HepG2 (cell line): ENCODE data around the gene CPT1B. TPM values are rescaled to one million over a fixed set of nuclear protein-coding genes. Genes with fewer than 3 reads are reported as not detected.

Experiments
- AGO2 ChIP-seq: fragments of 200-400 bp; formaldehyde crosslinking; optimal IDR thresholded peaks from 2 replicates; pipeline ENCODE3; 2017; ENCODE audit warnings: mild to moderate bottlenecking, low read depth, low read length, moderate library complexity
- ATF1 ChIP-seq: IDR thresholded peaks from 2 replicates; pipeline ENCODE4 v1.6.1; 2016; ENCODE audit warnings: mild to moderate bottlenecking, control low read depth
- CCDC6 ChIP-seq: sonication (generic); formaldehyde crosslinking; IDR thresholded peaks from 2 replicates; pipeline ENCODE4 v1.8.1; 2022; ENCODE audit warnings: mild to moderate bottlenecking, missing genetic modification reagents, moderate library complexity
- FOXA1 ChIP-seq, 2 experiments: fragments of 450-650 bp in 1 of 2; sonication (generic) in 1 of 2; formaldehyde crosslinking in 1 of 2; IDR thresholded peaks; 2 replicates each; pipeline versions ENCODE4 v1.4.0 to v1.6.1; 2016 to 2020; ENCODE audit warnings: missing genetic modification reagents in 1 of 2
- HMGA1 ChIP-seq: sonication (generic); formaldehyde crosslinking; conservative IDR thresholded peaks from 2 replicates; pipeline ENCODE4 v1.4.0; 2020; ENCODE audit warnings: missing genetic modification reagents
- HNRNPUL1 ChIP-seq: fragments of 200-400 bp; formaldehyde crosslinking; IDR thresholded peaks from 2 replicates; pipeline ENCODE4 v1.6.1; 2017; ENCODE audit warnings: low read depth, mild to moderate bottlenecking, low read length, moderate library complexity
- JUND ChIP-seq: sonication (generic); formaldehyde crosslinking; IDR thresholded peaks from 2 replicates; pipeline ENCODE4 v1.8.0; 2022; ENCODE audit warnings: mild to moderate bottlenecking, missing genetic modification reagents
- KLF13 ChIP-seq: sonication (generic); formaldehyde crosslinking; IDR thresholded peaks from 2 replicates; pipeline ENCODE4 v1.4.0; 2020; ENCODE audit warnings: mild to moderate bottlenecking, missing genetic modification reagents
- MAF1 ChIP-seq: sonication (generic); formaldehyde crosslinking; IDR thresholded peaks from 2 replicates; pipeline ENCODE4 v1.5.0; 2020; ENCODE audit warnings: missing genetic modification reagents, borderline replicate concordance
- NCOA1 ChIP-seq: sonication (generic); formaldehyde crosslinking; IDR thresholded peaks from 2 replicates; pipeline ENCODE4 v1.9.0; 2021; ENCODE audit warnings: missing genetic modification reagents
- NFYB ChIP-seq: sonication (generic); formaldehyde crosslinking; IDR thresholded peaks from 2 replicates; pipeline ENCODE4 v1.4.0; 2020; ENCODE audit warnings: missing genetic modification reagents
- RBM22 ChIP-seq: fragments of 200-400 bp; formaldehyde crosslinking; optimal IDR thresholded peaks from 2 replicates; pipeline ENCODE3; 2017; ENCODE audit warnings: mild to moderate bottlenecking, low read length, moderate library complexity
- SETDB1 ChIP-seq: sonication (generic); formaldehyde crosslinking; IDR thresholded peaks from 2 replicates; pipeline ENCODE4 v1.5.1; 2020; ENCODE audit warnings: missing genetic modification reagents, mild to moderate bottlenecking, borderline replicate concordance
- THYN1 ChIP-seq: sonication (generic); formaldehyde crosslinking; IDR thresholded peaks from 2 replicates; pipeline ENCODE4 v1.8.1; 2023; ENCODE audit warnings: low read depth, mild to moderate bottlenecking, moderate library complexity, missing genetic modification reagents, borderline replicate concordance
- ZBTB3 ChIP-seq: sonication (generic); formaldehyde crosslinking; IDR thresholded peaks from 2 replicates; pipeline ENCODE4 v1.4.0; 2020; ENCODE audit warnings: low read depth, mild to moderate bottlenecking, moderate library complexity, missing genetic modification reagents, borderline replicate concordance
- ZNF224 ChIP-seq: sonication (generic); formaldehyde crosslinking; IDR thresholded peaks from 2 replicates; pipeline ENCODE4 v1.5.0; 2020; ENCODE audit warnings: mild to moderate bottlenecking, missing genetic modification reagents
- ZNF737 ChIP-seq: sonication (generic); formaldehyde crosslinking; IDR thresholded peaks from 2 replicates; pipeline ENCODE4 v1.5.0; 2020; ENCODE audit warnings: missing genetic modification reagents, mild to moderate bottlenecking, borderline replicate concordance
- ZNF790 ChIP-seq: sonication (generic); formaldehyde crosslinking; IDR thresholded peaks from 2 replicates; pipeline ENCODE4 v1.8.0; 2022; ENCODE audit warnings: missing genetic modification reagents, mild to moderate bottlenecking, borderline replicate concordance
- polyA plus RNA-seq, 8 experiments: library from polyadenylated mRNA; depleted of rRNA in 3 of 8; stranded (reverse) in 7 of 8; unstranded in 1 of 8; fragments of >200 nt; fragmentation: Illumina TruSeq in 4 of 8; extraction: Trizol in 4 of 8; gene quantifications; 2 replicates each; pipeline versions ENCODE4 v1.2.1 to v1.2.3, GENCODE V29; 2011 to 2016; ENCODE audit warnings: low read depth in 4 of 8, missing spikeins in 1 of 8, mixed read lengths in 1 of 8; ENCODE audit not compliant: insufficient read depth in 1 of 8
- total RNA-seq, 5 experiments: library from RNA; depleted of rRNA; stranded (reverse); fragments of >200 nt; fragmentation: Illumina TruSeq; extraction: Trizol; gene quantifications; 2 replicates each; pipeline ENCODE4 v1.2.3, GENCODE V29; 2016; ENCODE audit warnings: low read depth in 1 of 5
- TF ChIP-seq, protein P1 (sequence below): sonication (generic); formaldehyde crosslinking; IDR thresholded peaks from 2 replicates; pipeline ENCODE4 v1.4.0; 2020; ENCODE audit warnings: mild to moderate bottlenecking, missing genetic modification reagents
- TF ChIP-seq, protein P2 (sequence below): sonication (generic); formaldehyde crosslinking; conservative IDR thresholded peaks from 2 replicates; pipeline ENCODE4 v1.8.0; 2022; ENCODE audit warnings: missing genetic modification reagents
- TF ChIP-seq, protein P3 (sequence below): sonication (generic); formaldehyde crosslinking; IDR thresholded peaks from 2 replicates; pipeline ENCODE4 v1.8.1; 2022; ENCODE audit warnings: mild to moderate bottlenecking, missing genetic modification reagents
- TF ChIP-seq, protein P4 (sequence below): sonication (generic); formaldehyde crosslinking; IDR thresholded peaks from 2 replicates; pipeline ENCODE4 v1.5.0; 2020; ENCODE audit warnings: missing genetic modification reagents
- TF ChIP-seq, protein P5 (sequence below): sonication (generic); formaldehyde crosslinking; IDR thresholded peaks from 2 replicates; pipeline ENCODE4 v1.5.0; 2020; ENCODE audit warnings: missing genetic modification reagents

Gene CPT1B
- total and polyA plus RNA-seq, 2 of the 13 experiments (the other 11 are each of a cell fraction or from before 2014, with no cell fraction given), result 9.2 to 19.5 TPM

DNA sequence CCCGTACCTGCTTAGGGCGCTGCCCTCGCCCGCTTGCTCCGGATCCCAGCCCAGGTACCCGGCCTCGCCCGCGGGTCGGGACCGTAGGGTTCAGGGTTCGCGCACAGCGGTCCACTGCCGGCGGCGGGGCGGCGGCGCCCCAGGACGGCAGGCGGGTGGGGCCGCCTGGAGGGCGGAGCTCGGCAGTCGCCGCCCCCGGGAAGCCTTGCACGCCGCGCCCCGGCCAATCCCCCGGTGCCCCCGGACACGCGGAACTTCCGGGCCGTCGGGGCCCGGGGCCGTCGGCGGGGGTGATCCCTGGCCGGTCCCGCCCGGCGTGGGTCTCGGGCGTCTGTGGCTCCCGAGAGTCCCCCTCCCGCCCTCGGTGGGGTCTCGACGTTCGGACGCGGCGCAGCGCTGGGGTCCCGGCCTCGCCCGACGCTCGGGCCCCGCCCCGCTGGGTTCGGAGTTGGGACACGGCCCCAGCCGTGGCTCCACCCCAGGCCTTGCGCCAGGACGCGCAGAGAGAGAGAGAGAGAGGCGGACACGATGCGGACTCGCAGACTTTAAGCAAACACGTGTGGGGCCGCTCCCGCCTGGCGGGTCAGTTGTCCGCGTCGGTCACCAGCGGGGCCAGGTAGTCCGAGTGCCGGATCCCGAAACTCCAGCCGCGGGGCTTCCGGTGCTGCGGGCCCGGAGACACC is 48.2 kb downstream of the CPT1B start, which contains the start of gene TYMP (continued):
- TF ChIP-seq ZNF790 (no peak; the same call in none of the 2 replicates), RBM22 (no peak), ATF1 (CRISPR knock-in tag) (no peak), FOXA1 (IDR thresholded peaks at IDR 0.05) (no peak), FOXA1 (CRISPR knock-in tag; IDR thresholded peaks at IDR 0.05) (peak; percentile 78), NFYB (CRISPR knock-in tag) (0 out of 2 replicates have a peak, but pooled peaks have one; percentile 8), KLF13 (CRISPR knock-in tag) (no peak), AGO2 (peak; percentile 86), THYN1 (CRISPR knock-in tag) (no peak), MAF1 (CRISPR knock-in tag) (0 out of 2 replicates have a peak, but pooled peaks have one; percentile 28), NCOA1 (CRISPR knock-in tag) (no peak; the same call in 1 of the 2 replicates), CCDC6 (CRISPR knock-in tag) (0 out of 2 replicates have a peak, but pooled peaks have one; percentile 47), ZNF224 (CRISPR knock-in tag) (no peak), SETDB1 (no peak), ZNF737 (CRISPR knock-in tag) (0 out of 2 replicates have a peak, but pooled peaks have one; percentile 85), HNRNPUL1 (no peak), HMGA1 (CRISPR knock-in tag) (no peak), JUND (peak; percentile 49; the same call in 1 of the 2 replicates), ZBTB3 (no peak)
- TF ChIP-seq, protein P1, sequence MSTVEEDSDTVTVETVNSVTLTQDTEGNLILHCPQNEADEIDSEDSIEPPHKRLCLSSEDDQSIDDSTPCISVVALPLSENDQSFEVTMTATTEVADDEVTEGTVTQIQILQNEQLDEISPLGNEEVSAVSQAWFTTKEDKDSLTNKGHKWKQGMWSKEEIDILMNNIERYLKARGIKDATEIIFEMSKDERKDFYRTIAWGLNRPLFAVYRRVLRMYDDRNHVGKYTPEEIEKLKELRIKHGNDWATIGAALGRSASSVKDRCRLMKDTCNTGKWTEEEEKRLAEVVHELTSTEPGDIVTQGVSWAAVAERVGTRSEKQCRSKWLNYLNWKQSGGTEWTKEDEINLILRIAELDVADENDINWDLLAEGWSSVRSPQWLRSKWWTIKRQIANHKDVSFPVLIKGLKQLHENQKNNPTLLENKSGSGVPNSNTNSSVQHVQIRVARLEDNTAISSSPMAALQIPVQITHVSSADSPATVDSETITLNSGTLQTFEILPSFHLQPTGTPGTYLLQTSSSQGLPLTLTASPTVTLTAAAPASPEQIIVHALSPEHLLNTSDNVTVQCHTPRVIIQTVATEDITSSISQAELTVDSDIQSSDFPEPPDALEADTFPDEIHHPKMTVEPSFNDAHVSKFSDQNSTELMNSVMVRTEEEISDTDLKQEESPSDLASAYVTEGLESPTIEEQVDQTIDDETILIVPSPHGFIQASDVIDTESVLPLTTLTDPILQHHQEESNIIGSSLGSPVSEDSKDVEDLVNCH, result no peak
- TF ChIP-seq, protein P2, sequence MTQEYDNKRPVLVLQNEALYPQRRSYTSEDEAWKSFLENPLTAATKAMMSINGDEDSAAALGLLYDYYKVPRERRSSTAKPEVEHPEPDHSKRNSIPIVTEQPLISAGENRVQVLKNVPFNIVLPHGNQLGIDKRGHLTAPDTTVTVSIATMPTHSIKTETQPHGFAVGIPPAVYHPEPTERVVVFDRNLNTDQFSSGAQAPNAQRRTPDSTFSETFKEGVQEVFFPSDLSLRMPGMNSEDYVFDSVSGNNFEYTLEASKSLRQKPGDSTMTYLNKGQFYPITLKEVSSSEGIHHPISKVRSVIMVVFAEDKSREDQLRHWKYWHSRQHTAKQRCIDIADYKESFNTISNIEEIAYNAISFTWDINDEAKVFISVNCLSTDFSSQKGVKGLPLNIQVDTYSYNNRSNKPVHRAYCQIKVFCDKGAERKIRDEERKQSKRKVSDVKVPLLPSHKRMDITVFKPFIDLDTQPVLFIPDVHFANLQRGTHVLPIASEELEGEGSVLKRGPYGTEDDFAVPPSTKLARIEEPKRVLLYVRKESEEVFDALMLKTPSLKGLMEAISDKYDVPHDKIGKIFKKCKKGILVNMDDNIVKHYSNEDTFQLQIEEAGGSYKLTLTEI (CRISPR knock-in tag), result no peak
- TF ChIP-seq, protein P3, sequence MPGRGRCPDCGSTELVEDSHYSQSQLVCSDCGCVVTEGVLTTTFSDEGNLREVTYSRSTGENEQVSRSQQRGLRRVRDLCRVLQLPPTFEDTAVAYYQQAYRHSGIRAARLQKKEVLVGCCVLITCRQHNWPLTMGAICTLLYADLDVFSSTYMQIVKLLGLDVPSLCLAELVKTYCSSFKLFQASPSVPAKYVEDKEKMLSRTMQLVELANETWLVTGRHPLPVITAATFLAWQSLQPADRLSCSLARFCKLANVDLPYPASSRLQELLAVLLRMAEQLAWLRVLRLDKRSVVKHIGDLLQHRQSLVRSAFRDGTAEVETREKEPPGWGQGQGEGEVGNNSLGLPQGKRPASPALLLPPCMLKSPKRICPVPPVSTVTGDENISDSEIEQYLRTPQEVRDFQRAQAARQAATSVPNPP (CRISPR knock-in tag), result no peak; the same call in 1 of the 2 replicates
- TF ChIP-seq, protein P4, sequence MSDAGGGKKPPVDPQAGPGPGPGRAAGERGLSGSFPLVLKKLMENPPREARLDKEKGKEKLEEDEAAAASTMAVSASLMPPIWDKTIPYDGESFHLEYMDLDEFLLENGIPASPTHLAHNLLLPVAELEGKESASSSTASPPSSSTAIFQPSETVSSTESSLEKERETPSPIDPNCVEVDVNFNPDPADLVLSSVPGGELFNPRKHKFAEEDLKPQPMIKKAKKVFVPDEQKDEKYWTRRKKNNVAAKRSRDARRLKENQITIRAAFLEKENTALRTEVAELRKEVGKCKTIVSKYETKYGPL (CRISPR knock-in tag), result no peak
- TF ChIP-seq, protein P5, sequence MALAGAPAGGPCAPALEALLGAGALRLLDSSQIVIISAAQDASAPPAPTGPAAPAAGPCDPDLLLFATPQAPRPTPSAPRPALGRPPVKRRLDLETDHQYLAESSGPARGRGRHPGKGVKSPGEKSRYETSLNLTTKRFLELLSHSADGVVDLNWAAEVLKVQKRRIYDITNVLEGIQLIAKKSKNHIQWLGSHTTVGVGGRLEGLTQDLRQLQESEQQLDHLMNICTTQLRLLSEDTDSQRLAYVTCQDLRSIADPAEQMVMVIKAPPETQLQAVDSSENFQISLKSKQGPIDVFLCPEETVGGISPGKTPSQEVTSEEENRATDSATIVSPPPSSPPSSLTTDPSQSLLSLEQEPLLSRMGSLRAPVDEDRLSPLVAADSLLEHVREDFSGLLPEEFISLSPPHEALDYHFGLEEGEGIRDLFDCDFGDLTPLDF (CRISPR knock-in tag), result peak; percentile 79
